H4 (cell line): Measurements from ENCODE around the gene SLC22A14. TPM values are rescaled to one million over a fixed set of nuclear protein-coding genes. Genes with fewer than 3 reads are reported as not detected.
A peak's percentile ranks its signal among the peaks of the same experiment; 100 is the strongest.
"Not testable (repeated sequence)": the region's sequence is repeated elsewhere in the genome, so short reads cannot be mapped to it uniquely, and the experiment has no call there.

Experiments
- DNase-seq: peaks from one replicate; pipeline ENCODE4 v3.0.0-alpha.2; 2015; ENCODE audit warnings: low spot score
- total RNA-seq: library from RNA; depleted of rRNA; stranded (reverse); fragments of >200 nt; shearing (Covaris generic); gene quantifications from 2 replicates; pipeline ENCODE4 v1.2.3, GENCODE V29; 2014

SLC22A14 gene
- total RNA-seq, 1 experiment from 2014 or later = not detected

- DNase-seq = no peak
Observed at GRCh38 chr3:38313263-38313662, 31.2 kb downstream of the SLC22A14 start.

GRCh38 chr3:38313695-38314094 is 31.6 kb downstream of the SLC22A14 start:
- no peak for DNase-seq

- no peak for DNase-seq
Observed at GRCh38 chr3:38314112-38314763, 32.1 kb downstream of the SLC22A14 start.

- DNase-seq = no peak
Observed at GRCh38 chr3:38314764-38315487, 32.8 kb downstream of the SLC22A14 start.

- DNase-seq = no peak
Observed at GRCh38 chr3:38315488-38316230, 33.6 kb downstream of the SLC22A14 start.

GRCh38 chr3:38316356-38317191 is 34.5 kb downstream of the SLC22A14 start:
- DNase-seq = no peak

- DNase-seq = peak; percentile 8
Observed at GRCh38 chr3:38317192-38317759, 35.2 kb downstream of the SLC22A14 start.

GRCh38 chr3:38318766-38319671 is 36.9 kb downstream of the SLC22A14 start:
- no peak for DNase-seq

- DNase-seq = not testable (repeated sequence)
Observed at GRCh38 chr3:38320638-38321037, 38.5 kb downstream of the SLC22A14 start.

GRCh38 chr3:38323060-38323459 is 41.0 kb downstream of the SLC22A14 start:
- DNase-seq = no peak

- no peak for DNase-seq
Observed at GRCh38 chr3:38325256-38325655, 43.2 kb downstream of the SLC22A14 start.

- DNase-seq = no peak
Observed at GRCh38 chr3:38327335-38328009, 45.4 kb downstream of the SLC22A14 start.

- DNase-seq = no peak
Observed at GRCh38 chr3:38331257-38332022, 49.3 kb downstream of the SLC22A14 start.

- DNase-seq = no peak
Observed at GRCh38 chr3:38332201-38332600, 50.1 kb downstream of the SLC22A14 start.

GRCh38 chr3:38334142-38335055 is 52.3 kb downstream of the SLC22A14 start:
- DNase-seq = peak; percentile 40

- DNase-seq = no peak
Observed at GRCh38 chr3:38335263-38335662, 53.2 kb downstream of the SLC22A14 start.

- no peak for DNase-seq
Observed at GRCh38 chr3:38337703-38338102, 55.6 kb downstream of the SLC22A14 start.
